IPS DF 6.9 (cell line): Measurements from ENCODE around the gene SHBG.
A peak's percentile ranks its signal among the peaks of the same experiment; 100 is the strongest.
"Not testable (repeated sequence)": the region's sequence is repeated elsewhere in the genome, so short reads cannot be mapped to it uniquely, and the experiment has no call there.

Source experiments
- DNase-seq: peaks from one replicate; pipeline ENCODE4 v3.0.0-alpha.2; 2013; ENCODE audit warnings: low read depth, low spot score
- H3K27ac ChIP-seq: one replicate; pipeline ENCODE4 v1.5.1; 2013; ENCODE audit warnings: low read length, control low read depth
- H3K27me3 ChIP-seq: 2 replicates; pipeline ENCODE4 v1.6.1; 2013; ENCODE audit warnings: mild to moderate bottlenecking, low read length; ENCODE audit not compliant: control insufficient read depth, insufficient read depth
- H3K36me3 ChIP-seq: 2 replicates; pipeline ENCODE4 v1.6.1; 2013; ENCODE audit warnings: low read length; ENCODE audit not compliant: control insufficient read depth, insufficient read depth
- H3K4me1 ChIP-seq: 2 replicates; pipeline ENCODE4 v1.6.1; 2013; ENCODE audit warnings: low read length; ENCODE audit not compliant: control insufficient read depth, insufficient read depth
- H3K4me3 ChIP-seq: 2 replicates; pipeline ENCODE4 v1.5.1; 2013; ENCODE audit warnings: mild to moderate bottlenecking, low read length
- H3K9me3 ChIP-seq: 2 replicates; pipeline ENCODE4 v1.6.1; 2013; ENCODE audit warnings: low read length, inconsistent platforms; ENCODE audit not compliant: control insufficient read depth, insufficient read depth
- WGBS: extraction: QIAGEN DNeasy Blood & Tissue Kit; methylation state at CpG from one replicate; pipeline ENCODE4 v1.1.7; 2013; ENCODE audit warnings: mixed read lengths, missing lambda C conversion rate; ENCODE audit not compliant: insufficient read length, insufficient coverage; 5-methylcytosine and 5-hydroxymethylcytosine counted together

The SHBG gene

GRCh38 chr17:7589891-7590691 lies 39.8 kb upstream of the SHBG start, which contains the start of gene SOX15:
Gene SOX15, minus strand, starts transcription at chr17:7590094. Its CDS starts 418 bp downstream, at chr17:7589676.
- Histone ChIP-seq H3K27me3 (no peaks in the 10 kb centered on the region), H3K4me1 (peaks cover 5% of the 10 kb centered on the region; the same call in 1 of the 2 replicates), H3K27ac (no peak within 1 kb of the TSS), H3K4me3 (peak within 1 kb of the TSS; percentile 57; the same call in 1 of the 2 replicates), H3K36me3 (peaks cover 9% of the 10 kb centered on the region; the same call in 1 of the 2 replicates), H3K9me3 (no peaks in the 10 kb centered on the region)
- WGBS: no CpG with 5 or more reads among the region's 24 CpGs
- no peak for DNase-seq

- no peaks in the 10 kb centered on the region for H3K27me3 ChIP-seq
- no CpG with 5 or more reads among the region's 4 CpGs for WGBS
- no peak for DNase-seq
- no peak overlapping the region for H3K27ac ChIP-seq
- H3K36me3 ChIP-seq: peaks cover 11% of the 10 kb centered on the region; the same call in 1 of the 2 replicates
- peaks cover 5% of the 10 kb centered on the region; the same call in 1 of the 2 replicates for H3K4me1 ChIP-seq
- no peak overlapping the region for H3K4me3 ChIP-seq
- no peaks in the 10 kb centered on the region for H3K9me3 ChIP-seq
Observed at GRCh38 chr17:7590743-7591142, 39.2 kb upstream of the SHBG start.

GRCh38 chr17:7591596-7591995 lies 38.3 kb upstream of the SHBG start:
- WGBS: no CpG with 5 or more reads among the region's 5 CpGs
- Histone ChIP-seq H3K36me3 (peaks cover 14% of the 10 kb centered on the region; the same call in 1 of the 2 replicates), H3K27me3 (no peaks in the 10 kb centered on the region), H3K4me3 (no peak overlapping the region), H3K4me1 (peaks cover 5% of the 10 kb centered on the region; the same call in 1 of the 2 replicates), H3K9me3 (no peaks in the 10 kb centered on the region), H3K27ac (no peak overlapping the region)
- DNase-seq: no peak

GRCh38 chr17:7592422-7593021 lies 37.4 kb upstream of the SHBG start:
- peaks cover 14% of the 10 kb centered on the region; the same call in 1 of the 2 replicates for H3K36me3 ChIP-seq
- DNase-seq: no peak
- no CpG with 5 or more reads among the region's 23 CpGs for WGBS

GRCh38 chr17:7593296-7593695 lies 36.6 kb upstream of the SHBG start:
- H3K27me3 ChIP-seq: no peaks in the 10 kb centered on the region
- H3K9me3 ChIP-seq: no peaks in the 10 kb centered on the region
- no peak for DNase-seq
- H3K4me1 ChIP-seq: peaks cover 4% of the 10 kb centered on the region; the same call in 1 of the 2 replicates
- no peak overlapping the region for H3K27ac ChIP-seq
- peaks cover 14% of the 10 kb centered on the region; the same call in 1 of the 2 replicates for H3K36me3 ChIP-seq
- H3K4me3 ChIP-seq: no peak overlapping the region
- WGBS: no CpG with 5 or more reads among the region's 12 CpGs

More at GRCh38 chr17:7592422-7593021, 37.4 kb upstream of the SHBG start:
- H3K4me3 ChIP-seq: no peak overlapping the region
- peaks cover 5% of the 10 kb centered on the region; the same call in 1 of the 2 replicates for H3K4me1 ChIP-seq
- H3K27me3 ChIP-seq: no peaks in the 10 kb centered on the region
- no peaks in the 10 kb centered on the region for H3K9me3 ChIP-seq
- no peak overlapping the region for H3K27ac ChIP-seq

- H3K27me3 ChIP-seq, H3K36me3 ChIP-seq, DNase-seq, H3K4me3 ChIP-seq, H3K27ac ChIP-seq, H3K9me3 ChIP-seq, H3K4me1 ChIP-seq: not testable (repeated sequence)
- WGBS: no CpG with 5 or more reads among the region's 5 CpGs
Observed at GRCh38 chr17:7597561-7597960, 32.4 kb upstream of the SHBG start.

- H3K27me3 ChIP-seq: no peaks in the 10 kb centered on the region
- DNase-seq: no peak
- no peaks in the 10 kb centered on the region for H3K4me1 ChIP-seq
- H3K4me3 ChIP-seq: no peak overlapping the region
- no peak overlapping the region for H3K27ac ChIP-seq
- H3K36me3 ChIP-seq: peaks cover 6% of the 10 kb centered on the region; the same call in 1 of the 2 replicates
- no peaks in the 10 kb centered on the region for H3K9me3 ChIP-seq
- WGBS: no CpG with 5 or more reads among the region's 4 CpGs
Observed at GRCh38 chr17:7606280-7606679, 23.7 kb upstream of the SHBG start.

GRCh38 chr17:7610641-7611040 lies 19.3 kb upstream of the SHBG start:
- Histone ChIP-seq H3K9me3 (no peaks in the 10 kb centered on the region), H3K27ac (no peak overlapping the region), H3K4me1 (peaks cover 2% of the 10 kb centered on the region; the same call in 1 of the 2 replicates), H3K4me3 (no peak overlapping the region), H3K36me3 (no peaks in the 10 kb centered on the region), H3K27me3 (no peaks in the 10 kb centered on the region)
- no peak for DNase-seq
- whole genome bisulfite sequencing: no CpG with 5 or more reads among the region's 2 CpGs

- Histone ChIP-seq H3K36me3 (no peaks in the 10 kb centered on the region), H3K27me3 (no peaks in the 10 kb centered on the region), H3K4me1 (peaks cover 2% of the 10 kb centered on the region; the same call in 1 of the 2 replicates), H3K9me3 (no peaks in the 10 kb centered on the region), H3K27ac (no peak overlapping the region), H3K4me3 (no peak overlapping the region)
- no peak for DNase-seq
- WGBS: no CpG with 5 or more reads among the region's 3 CpGs
Observed at GRCh38 chr17:7611635-7612293, 18.2 kb upstream of the SHBG start.

- no peak overlapping the region for H3K4me3 ChIP-seq
- WGBS: no CpG with 5 or more reads among the region's 1 CpG
- no peaks in the 10 kb centered on the region for H3K9me3 ChIP-seq
- no peak for DNase-seq
- peaks cover 2% of the 10 kb centered on the region; the same call in 1 of the 2 replicates for H3K4me1 ChIP-seq
- H3K27ac ChIP-seq: no peak overlapping the region
- no peaks in the 10 kb centered on the region for H3K27me3 ChIP-seq
- no peaks in the 10 kb centered on the region for H3K36me3 ChIP-seq
Observed at GRCh38 chr17:7612294-7612640, 17.7 kb upstream of the SHBG start.
